Left lung (tissue), 10 donors: ENCODE data around the gene ADNP2. TPM values are rescaled to one million over a fixed set of nuclear protein-coding genes. Genes with fewer than 3 reads are reported as not detected.

Source experiments
- ATAC-seq: fragments of 200-7000 bp; cut with Tn5 transposase; one replicate; pipeline ENCODE4 v1.9.1; 2020; ENCODE audit warnings: moderate library complexity
- DNase-seq, 4 donors: peaks; one replicate each; pipeline ENCODE4 v3.0.0-alpha.2; 2013 to 2020
- H3K27ac ChIP-seq, 2 donors: fragments of 200-600 bp; sonication (generic) in 1 of 2; one replicate each; pipeline versions ENCODE4 v1.5.0 to v1.8.0; 2020 to 2021
- H3K27me3 ChIP-seq, 2 donors: fragments of 200-600 bp; sonication (generic) in 1 of 2; one replicate each; pipeline versions ENCODE4 v1.5.0 to v1.8.0; 2020 to 2021
- H3K36me3 ChIP-seq, 2 donors: fragments of 200-600 bp; sonication (generic) in 1 of 2; one replicate each; pipeline versions ENCODE4 v1.5.0 to v1.8.0; 2020 to 2021
- H3K4me1 ChIP-seq, 2 donors: fragments of 200-600 bp; one replicate each; pipeline ENCODE4 v1.8.0; 2021
- H3K4me3 ChIP-seq, 2 donors: fragments of 200-600 bp; sonication (generic) in 1 of 2; one replicate each; pipeline versions ENCODE4 v1.5.0 to v1.8.0; 2020 to 2021; ENCODE audit warnings: mild to moderate bottlenecking in 1 of 2
- H3K9me3 ChIP-seq, 2 donors: fragments of 200-600 bp; sonication (generic) in 1 of 2; one replicate each; pipeline versions ENCODE4 v1.5.0 to v1.8.0; 2020 to 2021
- intact Hi-C, 2 donors: fragments of 100-400 bp; cut with DNase I; formaldehyde crosslinking; loops; one replicate each; pipeline versions ENCODE4 v1.11.2 to v1.14.2; 2022
- polyA plus RNA-seq, 6 donors: library from polyadenylated mRNA; unstranded; fragments of 120-200 nt; gene quantifications; one replicate each; pipeline ENCODE4 v1.2.1, GENCODE V29; 2013; ENCODE audit not compliant: insufficient read length in 6 of 6
- total RNA-seq, 2 donors: library from RNA; stranded (reverse); fragmentation: NEBNext Ultra II Directional; extraction: Animal tissue kit (Norgen Biotek cat#: 25700); gene quantifications; one replicate each; pipeline ENCODE4 v1.2.1, GENCODE V29; 2021
- TF ChIP-seq, protein P1 (sequence below), 2 donors: fragments of 200-600 bp; sonication (generic) in 1 of 2; IDR thresholded peaks; one replicate each; pipeline versions ENCODE4 v1.5.0 to v1.8.0; 2021; ENCODE audit warnings: antibody characterized with exemption in 2 of 2
- donor health status: DM: no; HTN: yes; CAD: no.
- donor health status: DM: no; HTN: no; CAD: no.

ADNP2 gene
- total and polyA plus RNA-seq, 8 donors = 13.5 to 22.6 (median 19.6) TPM

DNA sequence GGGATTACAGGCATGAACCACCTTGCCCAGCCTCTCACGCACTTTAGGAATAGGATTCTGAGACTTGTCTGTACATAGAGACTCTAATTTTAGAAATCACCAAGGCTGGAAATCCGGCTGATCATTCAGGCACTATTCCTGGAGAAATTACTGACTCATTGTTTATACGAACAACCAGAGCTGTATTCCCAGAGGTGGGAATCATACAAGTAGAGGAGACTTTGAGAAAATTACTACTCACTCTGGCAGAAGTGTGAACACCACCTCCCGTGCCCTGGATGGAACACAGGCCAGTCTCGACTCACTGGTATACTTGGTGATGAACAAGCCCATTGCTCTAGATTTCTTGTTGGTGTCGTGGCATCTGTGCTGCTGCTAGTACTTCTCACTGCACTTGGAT is 5.8 kb upstream of the ADNP2 start:
- Histone ChIP-seq H3K36me3 (no peaks in the 10 kb centered on the region), H3K4me1 (no peaks in the 10 kb centered on the region), H3K27ac (no peak overlapping the region), H3K27me3 (no peaks in the 10 kb centered on the region), H3K4me3 (no peak overlapping the region), H3K9me3 (peaks cover 0 to 4% of the 10 kb centered on the region in 2 donors)
- DNase-seq = no peak
- no peak for ATAC-seq
- intact Hi-C loops = no loop called here
- TF ChIP-seq, protein P1, sequence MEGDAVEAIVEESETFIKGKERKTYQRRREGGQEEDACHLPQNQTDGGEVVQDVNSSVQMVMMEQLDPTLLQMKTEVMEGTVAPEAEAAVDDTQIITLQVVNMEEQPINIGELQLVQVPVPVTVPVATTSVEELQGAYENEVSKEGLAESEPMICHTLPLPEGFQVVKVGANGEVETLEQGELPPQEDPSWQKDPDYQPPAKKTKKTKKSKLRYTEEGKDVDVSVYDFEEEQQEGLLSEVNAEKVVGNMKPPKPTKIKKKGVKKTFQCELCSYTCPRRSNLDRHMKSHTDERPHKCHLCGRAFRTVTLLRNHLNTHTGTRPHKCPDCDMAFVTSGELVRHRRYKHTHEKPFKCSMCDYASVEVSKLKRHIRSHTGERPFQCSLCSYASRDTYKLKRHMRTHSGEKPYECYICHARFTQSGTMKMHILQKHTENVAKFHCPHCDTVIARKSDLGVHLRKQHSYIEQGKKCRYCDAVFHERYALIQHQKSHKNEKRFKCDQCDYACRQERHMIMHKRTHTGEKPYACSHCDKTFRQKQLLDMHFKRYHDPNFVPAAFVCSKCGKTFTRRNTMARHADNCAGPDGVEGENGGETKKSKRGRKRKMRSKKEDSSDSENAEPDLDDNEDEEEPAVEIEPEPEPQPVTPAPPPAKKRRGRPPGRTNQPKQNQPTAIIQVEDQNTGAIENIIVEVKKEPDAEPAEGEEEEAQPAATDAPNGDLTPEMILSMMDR (IDR thresholded peaks at IDR 0.05) = no peak

GRCh38 chr18:80104364-80104779 is 4.7 kb upstream of the ADNP2 start:
- no peak for ATAC-seq
- intact Hi-C loops = no loop called here
- TF ChIP-seq, protein P1 (IDR thresholded peaks at IDR 0.05) = no peak

GRCh38 chr18:80105369-80106167 is 3.5 kb upstream of the ADNP2 start:
- no peak for DNase-seq
- no peak overlapping the region for H3K4me3 ChIP-seq
- H3K9me3 ChIP-seq = peaks cover 0 to 6% of the 10 kb centered on the region in 2 donors
- TF ChIP-seq, protein P1 (IDR thresholded peaks at IDR 0.05) = no peak
- intact Hi-C loops = no loop called here
- no peak overlapping the region for H3K27ac ChIP-seq
- H3K27me3 ChIP-seq = no peaks in the 10 kb centered on the region
- H3K36me3 ChIP-seq = no peaks in the 10 kb centered on the region
- ATAC-seq = no peak
- H3K4me1 ChIP-seq = peaks cover 6 to 7% of the 10 kb centered on the region in 2 donors

More at GRCh38 chr18:80104364-80104779, 4.7 kb upstream of the ADNP2 start:
- peaks cover 0 to 6% of the 10 kb centered on the region in 2 donors for H3K9me3 ChIP-seq
- H3K4me1 ChIP-seq = no peaks in the 10 kb centered on the region
- H3K4me3 ChIP-seq = no peak overlapping the region
- no peaks in the 10 kb centered on the region for H3K27me3 ChIP-seq
- H3K27ac ChIP-seq = no peak overlapping the region
- no peaks in the 10 kb centered on the region for H3K36me3 ChIP-seq
- DNase-seq = no peak

- TF ChIP-seq, protein P1 (IDR thresholded peaks at IDR 0.05) = no peak
- Histone ChIP-seq H3K27me3 (no peaks in the 10 kb centered on the region), H3K9me3 (peaks cover 0 to 2% of the 10 kb centered on the region in 2 donors), H3K4me3 (no peak overlapping the region), H3K4me1 (peaks cover 8 to 15% of the 10 kb centered on the region in 2 donors), H3K36me3 (no peaks in the 10 kb centered on the region), H3K27ac (no peak overlapping the region)
- intact Hi-C loops = no loop called here
- DNase-seq (no peak), ATAC-seq (no peak)
Measured at GRCh38 chr18:80106482-80107051, 2.5 kb upstream of the ADNP2 start.

- Histone ChIP-seq H3K36me3 (no peaks in the 10 kb centered on the region), H3K4me3 (no peak overlapping the region), H3K9me3 (peaks cover 0 to 2% of the 10 kb centered on the region in 2 donors), H3K27ac (no peak overlapping the region), H3K4me1 (peaks cover 8 to 16% of the 10 kb centered on the region in 2 donors), H3K27me3 (no peaks in the 10 kb centered on the region)
- TF ChIP-seq, protein P1 (IDR thresholded peaks at IDR 0.05) = no peak
- ATAC-seq (no peak), DNase-seq (no peak)
- intact Hi-C loops = no loop called here
Measured at GRCh38 chr18:80107426-80107825, 1.6 kb upstream of the ADNP2 start.
